Activated CD8-positive, alpha-beta memory T cell treated with anti-CD3 and anti-CD28 coated beads, Interleukin-2, amount 50 U/mL, for 4 hours (primary cell): ENCODE results near the gene DPY30.
A peak's percentile ranks its signal among the peaks of the same experiment; 100 is the strongest.

Experiments
- DNase-seq: peaks from one replicate; pipeline ENCODE4 v3.0.0-alpha.2; 2020

The DPY30 gene

GRCh38 chr2:32009516-32010256, 29.9 kb downstream of the DPY30 start:
- peak; percentile 45 for DNase-seq

DNA sequence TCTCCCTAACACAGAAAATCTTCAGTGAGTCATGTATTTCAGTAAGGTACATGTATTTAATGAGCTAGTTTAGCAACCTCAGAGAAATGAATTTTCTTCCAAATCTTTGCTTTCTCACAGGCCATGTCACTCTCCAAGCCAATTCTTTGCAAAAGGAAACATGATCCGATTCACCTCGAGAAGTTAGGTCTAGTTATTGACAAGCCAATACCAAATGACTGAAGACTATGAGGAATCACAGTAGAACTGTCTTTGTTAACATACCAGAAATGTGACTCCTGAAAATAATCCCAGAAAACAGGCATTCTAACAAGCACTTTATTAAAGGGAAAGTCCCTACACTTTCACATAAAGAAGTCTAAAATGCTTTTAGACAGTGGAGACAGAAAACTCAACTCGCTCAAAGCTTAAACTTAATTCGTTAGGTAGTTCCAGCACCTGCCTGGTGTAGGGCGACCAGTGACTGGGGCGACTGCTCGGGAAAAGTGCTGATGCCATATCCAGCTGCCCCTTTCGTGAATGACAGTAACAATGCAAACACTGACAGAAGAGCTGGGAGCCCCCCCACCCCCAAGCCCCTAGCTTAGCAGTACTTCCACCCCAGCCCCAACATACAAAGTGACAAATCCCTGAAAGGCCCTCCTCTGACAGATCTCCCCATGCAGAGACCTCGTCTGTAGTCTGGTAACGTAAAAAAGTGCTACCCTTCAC, 30.6 kb downstream of the DPY30 start:
- no peak for DNase-seq

- no peak for DNase-seq
Measured at GRCh38 chr2:32007121-32007391, 32.5 kb downstream of the DPY30 start.

GRCh38 chr2:32005371-32005976, 34.1 kb downstream of the DPY30 start:
- DNase-seq, result no peak

GRCh38 chr2:32003791-32004190, 35.8 kb downstream of the DPY30 start:
- no peak for DNase-seq

GRCh38 chr2:32002406-32002805, 37.2 kb downstream of the DPY30 start:
- no peak for DNase-seq

DNA sequence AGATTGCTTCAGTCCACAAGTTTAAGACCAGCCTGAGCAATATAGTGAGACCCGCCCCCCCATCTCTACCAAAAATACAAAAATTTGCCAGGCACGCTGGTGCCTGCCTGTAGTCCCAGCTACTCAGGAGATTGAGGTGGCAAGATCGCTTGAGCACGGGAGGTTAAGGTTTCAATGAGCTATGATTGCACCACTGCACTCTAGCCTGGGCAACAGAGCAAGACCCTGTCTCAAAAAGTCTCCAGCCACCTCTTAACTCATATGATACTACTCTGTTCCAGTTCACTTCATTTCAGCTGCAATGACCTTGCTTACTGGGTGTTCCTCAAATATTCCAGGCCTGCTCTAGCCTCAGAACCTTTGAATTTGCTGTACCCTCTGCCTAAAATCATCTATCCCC, 40.2 kb downstream of the DPY30 start:
- DNase-seq, result no peak

- DNase-seq, result no peak
Measured at GRCh38 chr2:31998731-31999383, 40.7 kb downstream of the DPY30 start.

- no peak for DNase-seq
Measured at GRCh38 chr2:31997653-31998052, 42.0 kb downstream of the DPY30 start.

GRCh38 chr2:31996571-31997150, 42.9 kb downstream of the DPY30 start:
- no peak for DNase-seq

DNA sequence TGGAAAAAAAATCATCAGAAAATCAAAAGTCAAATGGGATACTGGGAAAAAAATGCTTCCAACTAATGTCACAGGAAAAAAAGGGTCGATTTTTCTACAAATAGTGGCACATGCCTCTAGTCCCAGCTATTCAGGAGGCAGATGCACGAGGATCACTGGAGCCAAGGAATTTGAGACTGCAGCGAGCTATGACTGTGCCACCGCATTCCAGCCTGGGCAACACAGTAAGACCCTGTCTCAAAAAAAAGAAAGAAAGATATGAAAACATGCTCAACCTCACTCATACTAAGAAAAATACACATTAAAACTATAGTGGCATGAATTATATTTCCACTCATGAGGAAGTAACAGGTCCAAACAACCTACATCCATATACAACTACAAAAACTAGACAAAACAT, 46.7 kb downstream of the DPY30 start:
- no peak for DNase-seq

- DNase-seq, result no peak
Measured at GRCh38 chr2:31992025-31992579, 47.5 kb downstream of the DPY30 start.

GRCh38 chr2:31989946-31990345, 49.7 kb downstream of the DPY30 start:
- DNase-seq, result no peak

GRCh38 chr2:31987454-31988220, 52.0 kb downstream of the DPY30 start:
- no peak for DNase-seq

DNA sequence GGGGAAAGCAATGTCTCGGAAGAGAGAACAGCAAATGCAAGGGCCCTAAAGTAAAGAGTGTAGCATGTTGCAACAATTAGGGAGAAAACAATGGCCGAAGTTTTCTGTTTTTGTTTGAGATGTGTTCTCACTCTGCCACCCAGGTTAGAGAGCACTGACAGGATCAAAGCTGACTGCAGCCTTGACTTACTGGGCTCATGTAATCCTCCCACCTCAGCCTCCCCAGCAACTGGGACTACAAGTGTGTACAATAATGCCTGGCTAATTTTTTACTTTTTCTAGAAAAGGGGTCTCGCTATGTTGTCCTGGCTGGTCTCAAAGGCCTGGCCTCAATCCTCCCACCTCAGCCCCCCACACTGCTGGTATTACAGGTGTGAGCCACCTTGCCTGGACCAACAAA, 52.7 kb downstream of the DPY30 start:
- DNase-seq, result no peak

GRCh38 chr2:31983762-31984467, 55.7 kb downstream of the DPY30 start:
- no peak for DNase-seq

GRCh38 chr2:31980674-31981356, 58.8 kb downstream of the DPY30 start:
- DNase-seq, result no peak

DNA sequence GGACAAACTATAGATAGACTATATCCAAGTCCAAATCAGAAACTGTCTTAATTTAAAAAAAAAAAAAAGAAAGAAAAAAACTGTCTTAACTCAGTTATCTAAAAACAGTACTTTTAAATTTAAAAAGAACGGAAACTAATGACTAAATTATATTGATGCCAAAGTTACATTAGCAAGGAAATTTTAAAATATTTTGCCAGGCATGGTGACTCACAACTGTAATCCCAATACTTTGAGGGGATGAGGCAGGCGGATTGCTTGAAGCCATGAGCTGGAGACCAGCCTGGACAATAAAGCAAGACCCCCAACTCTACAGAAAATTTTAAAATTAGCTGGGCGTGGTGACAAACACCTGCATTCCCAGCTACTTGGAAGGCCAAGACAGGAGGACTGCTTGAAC, 59.6 kb downstream of the DPY30 start:
- DNase-seq, result no peak

- no peak for DNase-seq
Measured at GRCh38 chr2:31979018-31979417, 60.6 kb downstream of the DPY30 start.

DNA sequence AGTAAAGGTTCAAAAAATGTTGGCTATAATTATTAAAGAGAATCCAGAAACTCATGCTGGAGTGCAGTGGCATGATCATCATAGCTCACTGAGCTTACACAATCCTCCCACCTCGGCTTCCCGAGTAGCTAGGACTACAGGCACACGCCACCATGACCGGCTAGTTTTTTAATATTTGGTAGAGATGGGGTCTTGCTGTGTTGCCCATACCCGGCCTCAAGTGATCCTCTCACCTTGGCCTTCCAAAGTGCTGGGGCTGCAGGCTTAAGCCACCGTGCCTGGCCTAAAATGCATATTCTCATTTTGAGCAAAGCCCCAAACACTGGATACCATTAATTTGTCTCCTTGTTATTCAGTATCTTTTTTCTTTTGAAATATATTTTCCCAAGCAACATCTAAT, 61.2 kb downstream of the DPY30 start:
- DNase-seq, result no peak
